Measurements from ENCODE around the gene APOBEC3F.

The APOBEC3F gene

GRCh38 chr22:39103431-39103830 is 62.8 kb downstream of the APOBEC3F start:
- H3K4me3 ChIP-seq (ENCODE audit: low read depth, low read length): no peak overlapping the region
- TF ChIP-seq, protein P1, sequence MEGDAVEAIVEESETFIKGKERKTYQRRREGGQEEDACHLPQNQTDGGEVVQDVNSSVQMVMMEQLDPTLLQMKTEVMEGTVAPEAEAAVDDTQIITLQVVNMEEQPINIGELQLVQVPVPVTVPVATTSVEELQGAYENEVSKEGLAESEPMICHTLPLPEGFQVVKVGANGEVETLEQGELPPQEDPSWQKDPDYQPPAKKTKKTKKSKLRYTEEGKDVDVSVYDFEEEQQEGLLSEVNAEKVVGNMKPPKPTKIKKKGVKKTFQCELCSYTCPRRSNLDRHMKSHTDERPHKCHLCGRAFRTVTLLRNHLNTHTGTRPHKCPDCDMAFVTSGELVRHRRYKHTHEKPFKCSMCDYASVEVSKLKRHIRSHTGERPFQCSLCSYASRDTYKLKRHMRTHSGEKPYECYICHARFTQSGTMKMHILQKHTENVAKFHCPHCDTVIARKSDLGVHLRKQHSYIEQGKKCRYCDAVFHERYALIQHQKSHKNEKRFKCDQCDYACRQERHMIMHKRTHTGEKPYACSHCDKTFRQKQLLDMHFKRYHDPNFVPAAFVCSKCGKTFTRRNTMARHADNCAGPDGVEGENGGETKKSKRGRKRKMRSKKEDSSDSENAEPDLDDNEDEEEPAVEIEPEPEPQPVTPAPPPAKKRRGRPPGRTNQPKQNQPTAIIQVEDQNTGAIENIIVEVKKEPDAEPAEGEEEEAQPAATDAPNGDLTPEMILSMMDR (IDR thresholded peaks at IDR 0.05; ENCODE audit: borderline replicate concordance, insufficient read depth, low read depth, low read length): no peak

Data from GM12875 (cell line).